GM21360 (cell line): ENCODE measurements around the gene ZNF423.

ENCODE experiments used
- ATAC-seq: cut with Tn5 transposase; IDR thresholded peaks from one replicate; pipeline ENCODE4 v1.9.1; 2021; ENCODE audit warnings: mild to moderate bottlenecking, moderate library complexity; ENCODE audit not compliant: unreplicated experiment

The ZNF423 gene

GRCh38 chr16:49594153-49594552 lies 261.8 kb downstream of the ZNF423 start:
- ATAC-seq: no peak

GRCh38 chr16:49593424-49594040 lies 262.4 kb downstream of the ZNF423 start:
- no peak for ATAC-seq

- ATAC-seq: peak; percentile 45
Measured at GRCh38 chr16:49592546-49593423, 263.1 kb downstream of the ZNF423 start.

- ATAC-seq: no peak
Measured at GRCh38 chr16:49590166-49590871, 265.6 kb downstream of the ZNF423 start.

DNA sequence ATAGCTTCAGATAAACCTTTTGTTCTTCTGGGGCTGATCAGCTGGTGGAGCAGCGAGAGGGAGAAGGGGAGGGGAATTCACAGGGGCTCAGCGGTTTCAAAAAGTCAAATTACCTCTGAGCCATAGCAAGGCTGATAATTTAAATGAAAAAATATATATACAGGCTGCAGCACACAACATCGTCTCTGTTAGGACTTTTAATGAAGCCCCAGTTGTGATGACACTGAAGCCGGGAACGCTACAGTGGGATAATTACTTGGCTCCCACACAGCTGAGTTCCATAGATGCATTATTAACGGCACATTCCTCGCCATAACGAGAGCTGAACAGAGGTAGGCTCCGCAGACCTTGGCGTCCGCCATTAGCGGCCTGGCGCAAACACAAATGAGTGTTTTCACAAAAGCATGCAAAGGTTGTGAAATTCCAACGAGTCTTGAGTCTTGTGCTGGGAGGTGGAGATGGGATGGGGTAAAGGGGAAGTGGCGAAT lies 266.3 kb downstream of the ZNF423 start:
- ATAC-seq: no peak

DNA sequence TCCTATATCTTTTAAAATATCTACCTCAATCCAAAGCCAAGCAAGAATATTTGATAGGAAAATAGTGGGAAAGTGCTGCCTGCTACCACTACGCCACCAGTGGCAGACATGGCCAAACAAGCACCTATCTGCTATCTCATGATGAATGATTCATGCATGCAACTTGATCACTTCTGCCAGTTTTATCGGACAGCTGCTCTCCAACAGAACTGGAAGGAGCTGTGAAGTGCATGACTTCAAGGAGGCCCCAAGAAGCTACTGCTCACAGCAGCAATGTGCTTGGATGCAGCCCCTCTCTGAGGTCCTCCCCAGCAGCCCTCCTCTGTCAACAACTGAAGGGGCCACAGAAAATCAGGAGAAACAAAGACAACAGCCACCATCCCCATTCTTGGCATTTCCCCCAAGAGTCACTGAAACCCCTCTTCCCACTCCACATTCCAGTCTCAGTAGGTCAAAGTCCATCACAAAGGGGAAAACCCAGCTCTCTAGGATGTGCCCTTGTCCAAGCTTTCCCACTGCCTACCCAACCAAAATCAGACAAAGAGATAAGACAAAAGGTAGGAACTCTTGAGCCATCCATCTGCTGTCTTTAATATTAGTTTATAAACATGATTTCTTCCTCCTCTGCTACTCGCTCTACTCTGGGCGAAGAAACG lies 267.1 kb downstream of the ZNF423 start:
- no peak for ATAC-seq

DNA sequence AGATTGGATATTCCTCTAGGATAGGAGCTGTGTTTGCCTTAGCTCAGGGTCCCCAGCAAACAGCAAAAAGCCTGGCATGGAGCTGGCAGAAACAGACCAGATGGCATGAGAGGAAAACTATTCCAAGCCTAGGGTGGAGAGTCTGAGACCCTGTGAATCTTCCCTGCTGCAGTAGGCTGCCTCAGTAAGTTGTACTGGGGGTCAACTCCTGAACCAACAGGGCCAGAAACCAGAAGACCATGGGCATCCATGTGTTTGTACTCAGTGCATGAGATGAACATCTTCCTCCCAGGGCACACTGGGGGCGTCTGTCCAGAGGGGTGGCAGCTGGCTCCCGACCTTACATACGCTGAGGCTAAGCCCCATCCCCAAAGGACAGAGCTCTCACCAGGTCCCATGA lies 267.9 kb downstream of the ZNF423 start:
- no peak for ATAC-seq

DNA sequence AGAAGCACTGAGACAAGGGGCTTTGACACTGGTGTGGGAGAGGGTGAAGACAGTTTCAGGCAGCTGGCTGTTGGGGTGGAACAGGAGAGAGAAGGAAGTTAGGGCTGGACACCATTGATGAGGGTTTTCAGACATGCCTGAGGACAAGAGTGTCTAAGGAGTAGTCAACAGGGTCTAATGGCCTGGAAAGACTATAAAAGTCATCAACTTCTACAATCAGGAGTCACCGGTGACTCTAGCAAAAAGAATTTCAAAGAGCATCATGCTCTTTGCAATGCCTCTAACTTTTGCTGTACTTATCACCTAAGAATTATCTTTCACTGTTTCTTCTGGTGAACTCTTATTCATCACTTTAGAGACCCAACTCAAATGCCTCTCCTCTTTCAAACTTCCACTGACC lies 268.4 kb downstream of the ZNF423 start:
- ATAC-seq: no peak

DNA sequence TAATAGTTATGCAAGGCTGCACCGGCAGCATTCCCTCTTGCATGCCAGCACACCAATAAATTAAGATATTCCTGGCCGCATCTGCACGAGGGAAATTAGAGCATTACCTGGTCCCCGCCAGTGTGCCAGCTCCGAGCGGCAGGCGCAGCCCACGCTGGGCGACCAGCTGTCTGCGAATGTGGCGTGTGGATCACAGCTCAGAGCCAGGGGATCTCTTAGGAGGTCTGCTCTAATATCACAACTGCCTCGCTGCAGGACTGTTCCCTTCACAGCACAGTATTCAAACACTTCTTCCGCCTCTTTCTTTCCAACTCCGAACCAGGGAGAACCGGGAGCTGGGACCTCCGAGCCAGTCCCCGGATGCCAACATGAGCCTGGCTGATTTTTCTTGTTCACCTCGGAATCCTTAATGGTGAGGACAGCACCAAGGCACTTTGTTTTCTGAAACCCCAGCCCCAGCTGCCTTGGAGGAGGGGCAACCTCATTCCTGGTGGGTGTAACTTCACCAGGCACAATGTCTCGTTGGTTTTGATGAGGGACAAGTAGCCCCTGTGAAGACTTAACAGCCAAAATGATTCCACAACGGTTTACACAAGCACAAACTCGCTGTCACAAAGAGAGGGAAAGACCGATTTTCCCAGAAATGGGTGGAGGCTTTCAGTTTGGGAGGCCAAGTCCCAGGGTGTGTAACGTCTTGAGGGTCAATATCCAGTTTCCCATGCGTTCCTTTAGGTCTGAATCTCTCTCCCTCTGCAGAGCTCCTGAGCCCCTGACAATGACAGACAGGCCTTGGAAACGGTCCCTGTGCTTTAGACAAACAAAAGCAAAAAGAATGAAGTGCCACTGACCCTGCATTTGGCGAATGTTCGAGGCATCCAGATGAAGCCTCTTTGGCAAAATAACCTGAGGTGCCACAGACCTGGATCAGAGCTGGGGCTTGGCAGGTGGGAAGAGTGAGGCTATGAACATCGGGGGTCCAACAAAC lies 269.2 kb downstream of the ZNF423 start:
- ATAC-seq: no peak

DNA sequence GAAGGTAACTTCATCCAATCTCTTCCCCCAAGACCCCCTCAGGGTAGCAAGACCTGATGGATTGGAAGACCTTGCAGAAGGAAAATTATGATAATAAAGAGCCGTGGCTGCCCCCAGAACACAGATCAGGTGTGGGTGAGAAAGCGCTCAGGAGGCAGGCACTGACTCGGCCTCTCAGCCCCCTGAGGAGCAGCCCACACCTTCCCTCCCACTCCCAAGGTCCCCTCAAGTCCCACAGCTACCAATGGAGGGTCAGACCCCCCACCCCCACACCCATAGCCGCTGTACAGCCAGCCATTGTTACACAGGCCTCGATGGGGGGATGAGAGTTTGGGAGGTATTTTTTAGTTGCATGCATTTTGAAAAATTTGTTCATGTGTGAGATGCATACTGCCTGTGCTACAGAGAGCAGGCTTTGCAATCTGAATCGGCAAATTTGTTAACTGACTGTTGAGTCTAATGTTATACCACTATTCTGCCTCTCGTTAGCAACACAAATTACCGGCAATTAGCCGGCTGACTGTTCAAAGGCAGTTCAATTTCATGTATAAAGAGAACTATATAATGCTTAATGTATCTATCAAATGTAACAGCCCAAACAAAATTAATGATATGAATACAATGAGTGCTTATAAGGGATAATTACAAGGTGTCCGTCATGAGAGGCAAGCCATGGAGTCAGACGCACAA lies 270.6 kb downstream of the ZNF423 start:
- ATAC-seq: no peak

- no peak for ATAC-seq
Measured at GRCh38 chr16:49583911-49584310, 272.0 kb downstream of the ZNF423 start.

- no peak for ATAC-seq
Measured at GRCh38 chr16:49581630-49582298, 274.1 kb downstream of the ZNF423 start.

- ATAC-seq: no peak
Measured at GRCh38 chr16:49580751-49581303, 275.1 kb downstream of the ZNF423 start.

DNA sequence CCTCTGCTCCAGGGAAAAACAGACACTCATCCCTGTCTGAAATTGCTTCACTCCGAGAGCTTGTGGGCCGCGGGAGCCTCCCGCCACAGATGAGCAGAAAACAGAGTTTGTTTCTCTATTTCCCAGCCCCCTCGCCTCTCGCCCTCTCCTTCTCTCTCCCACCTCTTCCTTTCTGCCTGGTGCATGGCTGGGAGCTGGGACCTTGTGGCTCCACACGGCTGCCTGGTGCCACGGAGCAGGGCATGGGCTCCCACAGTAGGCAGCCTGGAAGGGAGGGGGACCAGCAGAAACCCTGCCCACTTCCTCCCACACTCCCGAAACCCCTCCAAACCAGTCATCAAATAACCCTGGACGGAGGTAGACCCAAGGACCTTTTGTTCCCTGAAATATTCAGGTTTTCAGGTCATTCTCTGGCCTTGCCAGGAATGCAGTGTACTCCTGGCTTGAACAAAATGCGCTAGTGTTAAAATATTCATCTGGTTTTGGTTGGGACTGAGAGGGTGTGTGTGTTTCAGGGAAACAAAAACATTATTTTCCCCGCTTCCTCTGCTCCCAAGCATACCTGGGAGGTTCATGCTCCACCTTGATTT lies 277.4 kb downstream of the ZNF423 start:
- ATAC-seq: no peak

DNA sequence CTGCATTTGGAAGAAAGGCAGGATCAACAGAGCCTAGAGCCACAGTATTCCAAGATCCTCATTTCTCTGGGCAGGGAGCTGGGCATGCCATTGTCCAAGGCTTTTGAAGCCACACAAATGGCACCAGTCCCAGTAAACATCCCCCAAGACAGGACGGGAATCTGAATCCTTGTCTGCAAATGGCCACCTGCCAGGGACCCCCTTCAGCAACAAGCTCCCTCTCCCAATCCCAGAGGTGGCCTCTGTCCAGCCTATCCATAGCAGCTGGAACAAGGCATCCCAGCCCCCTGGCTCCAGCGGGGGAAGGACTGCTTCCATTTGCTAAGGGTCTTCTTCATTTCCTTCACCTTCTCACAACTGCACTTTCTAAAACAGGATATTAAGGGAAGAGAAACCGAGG lies 277.9 kb downstream of the ZNF423 start:
- ATAC-seq: no peak

GRCh38 chr16:49576941-49577340 lies 279.0 kb downstream of the ZNF423 start:
- no peak for ATAC-seq

DNA sequence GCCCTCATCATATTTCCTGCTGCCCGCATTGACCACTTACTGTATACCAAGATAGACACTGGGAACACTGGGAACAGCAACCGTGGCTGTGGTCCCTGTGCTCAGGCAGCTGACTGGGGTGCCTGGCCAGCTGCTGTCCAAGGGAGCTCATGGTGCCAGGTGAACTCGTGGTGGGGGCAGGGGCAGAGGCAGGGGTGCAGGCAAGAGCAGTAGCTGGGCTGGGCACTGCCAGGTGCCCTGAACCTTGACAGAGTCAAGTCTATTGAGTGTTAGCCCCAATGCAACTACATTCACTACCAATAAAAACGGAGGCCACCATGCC lies 279.8 kb downstream of the ZNF423 start:
- no peak for ATAC-seq
